Measurements from ENCODE around the gene TNRC18. TPM values are rescaled to one million over a fixed set of nuclear protein-coding genes. Genes with fewer than 3 reads are reported as not detected.

The TNRC18 gene
- total RNA-seq, 6 experiments from 2014 or later, result 70.6 to 87.1 (median 79.9) TPM

GRCh38 chr7:5425507-5426225 lies 2.0 kb upstream of the TNRC18 start:
- peaks cover 19% of the 10 kb centered on the region for H3K27me3 Mint-ChIP-seq (ENCODE audit: insufficient read depth)
- peak; percentile 83 for DNase-seq
- no peaks in the 10 kb centered on the region for H3K9me3 Mint-ChIP-seq
- TF ChIP-seq CTCF (IDR thresholded peaks at IDR 0.05), result no peak
- no peaks in the 10 kb centered on the region; the same call in 1 of the 2 replicates for H3K36me3 Mint-ChIP-seq (ENCODE audit: low read depth)
- peak overlapping the region; percentile 99 for H3K27ac Mint-ChIP-seq
- H3K4me3 Mint-ChIP-seq, result peak overlapping the region; percentile 92
- peaks cover 13% of the 10 kb centered on the region for H3K4me1 Mint-ChIP-seq (ENCODE audit: low read depth)

GRCh38 chr7:5424749-5425506 lies 1.3 kb upstream of the TNRC18 start:
- H3K36me3 Mint-ChIP-seq (ENCODE audit: low read depth), result no peaks in the 10 kb centered on the region; the same call in 1 of the 2 replicates

GRCh38 chr7:5423976-5424748 lies 528 bp upstream of the TNRC18 start:
- TF ChIP-seq CTCF (IDR thresholded peaks at IDR 0.05), result no peak
- H3K27me3 Mint-ChIP-seq (ENCODE audit: insufficient read depth), result peaks cover 15% of the 10 kb centered on the region
- no peaks in the 10 kb centered on the region for H3K9me3 Mint-ChIP-seq
- peak overlapping the region; percentile 99 for H3K27ac Mint-ChIP-seq
- H3K36me3 Mint-ChIP-seq (ENCODE audit: low read depth), result peaks cover 2% of the 10 kb centered on the region
- H3K4me1 Mint-ChIP-seq (ENCODE audit: low read depth), result peaks cover 1% of the 10 kb centered on the region
- H3K4me3 Mint-ChIP-seq, result peak overlapping the region; percentile 92
- peak; percentile 97 for DNase-seq

More at GRCh38 chr7:5424749-5425506, 1.3 kb upstream of the TNRC18 start:
- Mint-ChIP-seq H3K4me1 (ENCODE audit: low read depth) (peaks cover 7% of the 10 kb centered on the region), H3K27ac (peak overlapping the region; percentile 99), H3K4me3 (peak overlapping the region; percentile 92), H3K27me3 (ENCODE audit: insufficient read depth) (peaks cover 20% of the 10 kb centered on the region), H3K9me3 (no peaks in the 10 kb centered on the region)
- TF ChIP-seq CTCF (IDR thresholded peaks at IDR 0.05), result peak; percentile 27; the same call in 1 of the 2 replicates
- peak; percentile 17 for DNase-seq

- Mint-ChIP-seq H3K4me1 (ENCODE audit: low read depth) (peaks cover 17% of the 10 kb centered on the region), H3K9me3 (no peaks in the 10 kb centered on the region), H3K36me3 (ENCODE audit: low read depth) (peaks cover 4% of the 10 kb centered on the region), H3K27ac (peak overlapping the region; percentile 96), H3K4me3 (peak overlapping the region; percentile 92), H3K27me3 (ENCODE audit: insufficient read depth) (peaks cover 13% of the 10 kb centered on the region)
- peak; percentile 30 for DNase-seq
- TF ChIP-seq CTCF (IDR thresholded peaks at IDR 0.05), result peak; percentile 50
These were observed 983 bp downstream of the TNRC18 start for GRCh38 chr7:5422396-5423305.

Data from HFFc6 (cell line).